IMR-90 (cell line): ENCODE results near the gene OFD1.

Experiments
- POLR2A ChIP-seq: IDR thresholded peaks from 2 replicates; pipeline ENCODE4 v1.6.1; 2012; ENCODE audit warnings: mild to moderate bottlenecking, low read depth, low read length
- TF ChIP-seq, protein P1 (sequence below): conservative IDR thresholded peaks from 2 replicates; pipeline ENCODE4 v1.5.1; 2012; ENCODE audit warnings: mild to moderate bottlenecking, low read depth, low read length, improper control_type of control experiment

DNA sequence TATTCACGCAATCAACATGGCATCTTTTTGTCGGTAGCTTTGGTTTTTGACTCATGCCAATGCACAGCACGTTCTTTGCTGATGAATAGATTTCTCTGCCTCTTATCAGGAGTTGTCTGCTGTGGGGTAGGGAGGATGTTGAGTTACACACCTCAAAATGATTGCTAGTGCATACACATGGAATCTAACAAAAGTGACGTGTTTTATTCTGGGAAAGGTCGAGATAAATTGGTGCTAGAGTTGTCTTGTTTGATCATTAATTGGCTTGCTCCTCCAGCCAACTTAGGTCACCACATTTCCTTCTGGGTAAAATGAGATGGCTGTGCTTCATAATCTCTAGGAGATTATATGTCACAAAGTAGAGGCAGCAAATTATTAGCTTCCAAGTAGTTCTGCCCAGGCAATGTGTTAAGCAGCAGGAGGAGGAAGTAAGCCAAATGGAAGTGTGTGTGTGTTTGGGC is 41.7 kb upstream of the OFD1 start:
- TF ChIP-seq, protein P1, sequence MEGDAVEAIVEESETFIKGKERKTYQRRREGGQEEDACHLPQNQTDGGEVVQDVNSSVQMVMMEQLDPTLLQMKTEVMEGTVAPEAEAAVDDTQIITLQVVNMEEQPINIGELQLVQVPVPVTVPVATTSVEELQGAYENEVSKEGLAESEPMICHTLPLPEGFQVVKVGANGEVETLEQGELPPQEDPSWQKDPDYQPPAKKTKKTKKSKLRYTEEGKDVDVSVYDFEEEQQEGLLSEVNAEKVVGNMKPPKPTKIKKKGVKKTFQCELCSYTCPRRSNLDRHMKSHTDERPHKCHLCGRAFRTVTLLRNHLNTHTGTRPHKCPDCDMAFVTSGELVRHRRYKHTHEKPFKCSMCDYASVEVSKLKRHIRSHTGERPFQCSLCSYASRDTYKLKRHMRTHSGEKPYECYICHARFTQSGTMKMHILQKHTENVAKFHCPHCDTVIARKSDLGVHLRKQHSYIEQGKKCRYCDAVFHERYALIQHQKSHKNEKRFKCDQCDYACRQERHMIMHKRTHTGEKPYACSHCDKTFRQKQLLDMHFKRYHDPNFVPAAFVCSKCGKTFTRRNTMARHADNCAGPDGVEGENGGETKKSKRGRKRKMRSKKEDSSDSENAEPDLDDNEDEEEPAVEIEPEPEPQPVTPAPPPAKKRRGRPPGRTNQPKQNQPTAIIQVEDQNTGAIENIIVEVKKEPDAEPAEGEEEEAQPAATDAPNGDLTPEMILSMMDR = no peak
- no peak for TF ChIP-seq POLR2A
